Chondrocyte (in vitro differentiated cells): ENCODE measurements around the gene GFY. TPM values are rescaled to one million over a fixed set of nuclear protein-coding genes. Genes with fewer than 3 reads are reported as not detected.

Experiments used
- DNase-seq: peaks from one replicate; pipeline ENCODE4 v3.0.0; 2021; ENCODE audit warnings: mixed read lengths, low spot score
- H3K27ac Mint-ChIP-seq: one replicate; pipeline ENCODE4 v1.8.0; 2021; ENCODE audit warnings: mild to moderate bottlenecking, moderate library complexity, mixed read lengths; ENCODE audit not compliant: unreplicated experiment
- H3K27me3 Mint-ChIP-seq: 2 replicates; pipeline ENCODE4 v1.8.0; 2021; ENCODE audit warnings: low read depth, mixed read lengths
- H3K36me3 Mint-ChIP-seq: 2 replicates; pipeline ENCODE4 v1.8.0; 2021; ENCODE audit warnings: low read depth, mixed read lengths
- H3K4me1 Mint-ChIP-seq: 2 replicates; pipeline ENCODE4 v1.8.0; 2021; ENCODE audit warnings: low read depth, mild to moderate bottlenecking, mixed read lengths
- H3K4me3 Mint-ChIP-seq: one replicate; pipeline ENCODE4 v1.8.0; 2021; ENCODE audit warnings: mild to moderate bottlenecking, moderate library complexity, mixed read lengths; ENCODE audit not compliant: unreplicated experiment
- H3K9me3 Mint-ChIP-seq: 2 replicates; pipeline ENCODE4 v1.8.0; 2021; ENCODE audit warnings: low read depth, mixed read lengths
- CTCF ChIP-seq: fragments of 200-600 bp; sonication (generic); IDR thresholded peaks from 2 replicates; pipeline ENCODE4 v1.5.0; 2021; ENCODE audit warnings: antibody characterized with exemption, mild to moderate bottlenecking, moderate library complexity
- total RNA-seq: library from RNA; stranded (reverse); gene quantifications from 3 replicates; pipeline ENCODE4 v1.2.1, GENCODE V29; 2021

GFY gene
- total RNA-seq, 1 donor from 2014 or later, result not detected

- peaks cover 20% of the 10 kb centered on the region for H3K27me3 Mint-ChIP-seq
- DNase-seq, result no peak
- no peak within 1 kb of the TSS for H3K27ac Mint-ChIP-seq
- no peaks in the 10 kb centered on the region for H3K36me3 Mint-ChIP-seq
- no peaks in the 10 kb centered on the region for H3K4me1 Mint-ChIP-seq
- no peak for TF ChIP-seq CTCF
- peaks cover 2% of the 10 kb centered on the region for H3K9me3 Mint-ChIP-seq
- no peak within 1 kb of the TSS for H3K4me3 Mint-ChIP-seq
These were observed 37.2 kb upstream of the GFY start, which contains the start of gene KASH5 for GRCh38 chr19:49387936-49388372. Gene KASH5, plus strand, starts transcription at chr19:49388249. Its CDS starts 2,635 bp downstream, at chr19:49390884.

- H3K27me3 Mint-ChIP-seq, result peaks cover 22% of the 10 kb centered on the region
- H3K9me3 Mint-ChIP-seq, result no peaks in the 10 kb centered on the region
- no peaks in the 10 kb centered on the region for H3K4me1 Mint-ChIP-seq
- DNase-seq, result no peak
- H3K4me3 Mint-ChIP-seq, result no peak overlapping the region
- TF ChIP-seq CTCF, result no peak
- H3K27ac Mint-ChIP-seq, result no peak overlapping the region
- H3K36me3 Mint-ChIP-seq, result no peaks in the 10 kb centered on the region
These were observed 35.8 kb upstream of the GFY start for GRCh38 chr19:49389406-49389805.

- H3K36me3 Mint-ChIP-seq, result no peaks in the 10 kb centered on the region
- H3K4me1 Mint-ChIP-seq, result no peaks in the 10 kb centered on the region
- H3K9me3 Mint-ChIP-seq, result no peaks in the 10 kb centered on the region
- no peak for TF ChIP-seq CTCF
- no peak overlapping the region for H3K4me3 Mint-ChIP-seq
- H3K27ac Mint-ChIP-seq, result no peak overlapping the region
- peak; percentile 85 for DNase-seq
- H3K27me3 Mint-ChIP-seq, result peaks cover 24% of the 10 kb centered on the region
These were observed 34.9 kb upstream of the GFY start for GRCh38 chr19:49390131-49390928.

GRCh38 chr19:49390929-49391359, 34.2 kb upstream of the GFY start:
- no peaks in the 10 kb centered on the region for H3K4me1 Mint-ChIP-seq
- H3K27me3 Mint-ChIP-seq, result peaks cover 24% of the 10 kb centered on the region
- TF ChIP-seq CTCF, result no peak
- DNase-seq, result no peak
- no peak overlapping the region for H3K27ac Mint-ChIP-seq
- H3K4me3 Mint-ChIP-seq, result no peak overlapping the region
- H3K9me3 Mint-ChIP-seq, result no peaks in the 10 kb centered on the region
- no peaks in the 10 kb centered on the region for H3K36me3 Mint-ChIP-seq

GRCh38 chr19:49391581-49392399, 33.4 kb upstream of the GFY start:
- Mint-ChIP-seq H3K36me3 (no peaks in the 10 kb centered on the region), H3K4me1 (no peaks in the 10 kb centered on the region), H3K27ac (no peak overlapping the region), H3K9me3 (no peaks in the 10 kb centered on the region), H3K27me3 (peaks cover 24% of the 10 kb centered on the region), H3K4me3 (no peak overlapping the region)
- peak; percentile 96 for TF ChIP-seq CTCF
- DNase-seq, result no peak
